GM12865 (cell line): ENCODE results near the gene NSUN2.

Source experiments
- DNase-seq: peaks from one replicate; pipeline ENCODE4 v3.0.0; 2010; ENCODE audit warnings: low read depth
- H3K4me3 ChIP-seq: 2 replicates; pipeline ENCODE4 v1.5.1; 2011; ENCODE audit warnings: mild to moderate bottlenecking, low read depth, low read length, control low read depth
- TF ChIP-seq, protein P1 (sequence below): IDR thresholded peaks from 2 replicates; pipeline ENCODE4 v1.5.1; 2011; ENCODE audit warnings: low read length, control low read depth, low read depth, inconsistent platforms; ENCODE audit not compliant: insufficient read depth; ENCODE audit errors: missing control alignments

The NSUN2 gene

DNA sequence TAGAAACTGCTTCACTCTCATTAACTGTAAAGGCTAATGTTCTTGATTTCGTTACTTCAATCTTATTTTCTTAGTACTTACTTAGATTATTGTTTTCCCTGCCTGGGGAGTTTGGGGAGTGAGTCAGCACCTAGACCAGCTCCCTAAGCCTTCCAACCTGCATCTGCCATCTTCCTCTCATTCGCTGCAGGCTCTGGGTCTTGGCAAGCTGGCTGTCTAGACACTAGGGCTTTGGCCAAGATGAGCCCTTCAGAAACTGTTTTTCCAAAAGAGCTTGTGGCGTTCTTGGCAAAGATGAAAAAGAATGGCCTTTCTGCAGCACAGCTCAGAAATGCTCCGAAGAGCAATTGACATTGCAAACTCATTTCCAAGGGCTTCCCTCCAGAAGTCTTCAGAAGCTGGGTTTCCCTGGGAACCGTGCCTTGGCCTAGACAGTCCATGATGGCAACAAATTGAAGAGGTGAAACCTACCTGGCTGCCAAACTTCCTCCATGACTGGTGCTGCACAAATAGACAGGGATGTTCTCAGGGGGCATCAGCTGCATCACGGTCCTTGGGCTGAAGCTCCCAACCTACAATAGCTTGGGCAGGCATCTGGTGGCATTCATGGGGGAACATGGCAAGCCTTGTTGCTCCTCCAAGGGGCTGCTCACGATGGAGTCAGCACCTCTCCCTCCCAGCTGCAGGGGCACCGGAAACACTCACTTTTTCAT is 76.6 kb downstream of the NSUN2 start:
- TF ChIP-seq, protein P1, sequence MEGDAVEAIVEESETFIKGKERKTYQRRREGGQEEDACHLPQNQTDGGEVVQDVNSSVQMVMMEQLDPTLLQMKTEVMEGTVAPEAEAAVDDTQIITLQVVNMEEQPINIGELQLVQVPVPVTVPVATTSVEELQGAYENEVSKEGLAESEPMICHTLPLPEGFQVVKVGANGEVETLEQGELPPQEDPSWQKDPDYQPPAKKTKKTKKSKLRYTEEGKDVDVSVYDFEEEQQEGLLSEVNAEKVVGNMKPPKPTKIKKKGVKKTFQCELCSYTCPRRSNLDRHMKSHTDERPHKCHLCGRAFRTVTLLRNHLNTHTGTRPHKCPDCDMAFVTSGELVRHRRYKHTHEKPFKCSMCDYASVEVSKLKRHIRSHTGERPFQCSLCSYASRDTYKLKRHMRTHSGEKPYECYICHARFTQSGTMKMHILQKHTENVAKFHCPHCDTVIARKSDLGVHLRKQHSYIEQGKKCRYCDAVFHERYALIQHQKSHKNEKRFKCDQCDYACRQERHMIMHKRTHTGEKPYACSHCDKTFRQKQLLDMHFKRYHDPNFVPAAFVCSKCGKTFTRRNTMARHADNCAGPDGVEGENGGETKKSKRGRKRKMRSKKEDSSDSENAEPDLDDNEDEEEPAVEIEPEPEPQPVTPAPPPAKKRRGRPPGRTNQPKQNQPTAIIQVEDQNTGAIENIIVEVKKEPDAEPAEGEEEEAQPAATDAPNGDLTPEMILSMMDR, result no peak
- DNase-seq, result no peak

DNA sequence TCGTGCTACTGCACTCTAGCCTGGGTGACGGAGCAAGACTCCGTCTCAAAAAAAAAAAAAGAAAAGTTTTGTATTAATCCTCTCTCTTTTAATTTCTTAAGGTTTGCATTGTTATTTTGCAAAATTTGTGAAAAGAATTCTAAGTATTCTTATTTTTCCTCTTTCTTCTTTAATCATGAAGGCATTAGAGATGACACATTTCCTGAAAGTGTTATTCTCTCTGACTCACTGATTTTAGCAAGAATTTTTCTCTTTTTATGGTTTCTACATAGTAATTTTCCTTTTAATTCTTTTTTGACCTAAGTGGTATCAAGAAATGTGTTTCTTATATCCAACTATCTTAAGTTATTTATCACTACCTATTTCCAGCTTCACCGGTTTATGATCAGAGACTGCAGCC is 78.0 kb downstream of the NSUN2 start:
- no peak for DNase-seq
- H3K4me3 ChIP-seq, result no peak overlapping the region
- TF ChIP-seq, protein P1, result no peak

More for the DNA sequence above, 76.6 kb downstream of the NSUN2 start:
- no peak overlapping the region for H3K4me3 ChIP-seq

DNA sequence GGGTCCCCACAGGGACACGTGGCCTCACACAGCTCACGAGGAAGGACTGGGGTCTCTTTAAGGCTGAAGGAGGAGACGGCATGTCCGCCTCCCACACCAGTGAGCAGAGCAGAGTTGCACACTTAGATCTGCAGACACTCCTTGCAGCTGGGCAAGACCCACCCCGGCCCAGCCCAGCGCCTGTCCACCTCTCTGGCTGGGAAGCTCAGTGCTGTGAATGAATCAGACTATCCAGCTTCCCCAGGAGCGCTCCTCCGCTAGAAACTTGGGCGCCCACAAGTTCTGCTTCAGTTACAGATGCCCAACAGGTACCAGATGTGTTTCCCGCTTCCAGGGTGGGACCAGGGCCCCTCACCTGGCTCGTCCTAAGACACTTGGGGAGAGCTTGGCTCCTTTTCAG is 78.9 kb downstream of the NSUN2 start:
- DNase-seq, result no peak

DNA sequence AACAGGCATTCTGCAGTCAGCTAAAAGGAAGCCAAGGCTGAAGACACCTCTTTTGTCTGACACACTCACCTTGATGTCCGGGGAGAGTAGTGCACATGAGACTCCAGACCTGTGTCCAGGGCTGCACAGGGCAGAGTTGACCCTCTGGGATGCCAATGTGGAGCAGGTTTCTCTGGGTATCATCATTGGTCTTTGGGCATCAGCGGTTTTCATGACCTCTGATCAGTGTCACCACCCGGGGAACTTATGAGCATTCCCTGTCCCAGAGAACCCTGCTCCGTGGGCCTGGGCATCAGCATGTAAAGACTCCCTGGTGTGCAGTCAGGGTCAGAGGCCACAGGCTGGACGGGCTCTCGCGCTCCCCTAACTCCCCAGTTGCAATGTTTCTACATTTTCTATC is 80.2 kb downstream of the NSUN2 start:
- H3K4me3 ChIP-seq, result no peak overlapping the region
- DNase-seq, result no peak
- TF ChIP-seq, protein P1, result no peak

More for the DNA sequence above, 78.9 kb downstream of the NSUN2 start:
- no peak overlapping the region for H3K4me3 ChIP-seq
- TF ChIP-seq, protein P1, result no peak

DNA sequence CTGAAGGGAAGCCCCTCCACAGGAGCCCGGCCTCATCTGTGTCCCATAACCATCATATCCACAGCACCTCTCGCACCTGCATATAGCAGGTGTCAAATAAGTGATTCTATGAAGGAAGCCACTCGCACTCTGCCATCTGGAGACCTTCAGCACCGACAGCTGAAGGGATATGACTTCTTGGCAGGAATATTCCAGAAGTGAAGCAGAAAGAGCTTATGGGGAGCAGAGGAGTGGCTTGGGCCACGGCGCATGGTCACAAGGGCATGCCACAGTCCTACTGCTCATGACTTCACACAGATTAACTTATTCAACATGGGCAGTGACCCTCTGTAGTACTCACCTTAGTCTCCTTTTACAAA is 80.9 kb downstream of the NSUN2 start:
- no peak overlapping the region for H3K4me3 ChIP-seq
- TF ChIP-seq, protein P1, result no peak

DNA sequence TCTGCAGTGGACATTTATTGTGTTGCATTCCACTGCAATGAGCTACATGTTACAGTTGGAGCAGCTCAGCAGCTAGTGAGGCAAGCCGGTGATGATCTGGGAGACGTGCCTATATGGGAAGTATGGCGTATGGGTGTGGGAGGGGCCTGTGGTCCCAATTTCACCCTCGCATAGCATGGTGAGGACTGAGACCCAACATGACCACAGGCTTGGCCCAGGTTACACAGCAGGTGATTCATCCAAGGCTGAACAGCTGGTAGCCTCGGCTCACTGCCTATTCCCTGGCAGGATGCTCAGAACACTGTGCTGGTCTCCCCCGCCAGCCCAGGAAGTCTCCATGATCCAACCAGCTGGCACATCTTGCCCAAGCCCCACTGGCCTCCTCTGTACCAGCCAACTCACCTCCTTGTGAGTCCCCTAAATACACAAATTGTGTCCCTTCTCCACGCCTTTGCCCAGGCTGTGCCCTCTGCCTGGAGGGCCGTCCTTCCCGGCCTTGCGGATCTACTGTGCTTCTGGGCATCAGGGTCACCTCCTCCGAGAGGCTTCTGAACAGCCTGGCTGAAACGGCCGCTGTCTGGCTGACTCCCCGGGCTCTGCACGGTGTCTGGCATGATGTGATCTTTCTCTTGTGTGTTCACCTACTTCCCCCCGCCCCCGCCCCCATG is 81.4 kb downstream of the NSUN2 start:
- TF ChIP-seq, protein P1, result no peak
- no peak for DNase-seq
- H3K4me3 ChIP-seq, result no peak overlapping the region

More for the DNA sequence above, 80.9 kb downstream of the NSUN2 start:
- DNase-seq, result no peak
